Superior temporal gyrus (tissue), 1 donor: Measurements from ENCODE around the gene SREK1IP1.
A peak's percentile ranks its signal among the peaks of the same experiment; 100 is the strongest.

Source experiments
- DNase-seq: peaks from one replicate; pipeline ENCODE4 v3.0.0-alpha.2; 2016; ENCODE audit errors: extremely low spot score

SREK1IP1 gene

DNA sequence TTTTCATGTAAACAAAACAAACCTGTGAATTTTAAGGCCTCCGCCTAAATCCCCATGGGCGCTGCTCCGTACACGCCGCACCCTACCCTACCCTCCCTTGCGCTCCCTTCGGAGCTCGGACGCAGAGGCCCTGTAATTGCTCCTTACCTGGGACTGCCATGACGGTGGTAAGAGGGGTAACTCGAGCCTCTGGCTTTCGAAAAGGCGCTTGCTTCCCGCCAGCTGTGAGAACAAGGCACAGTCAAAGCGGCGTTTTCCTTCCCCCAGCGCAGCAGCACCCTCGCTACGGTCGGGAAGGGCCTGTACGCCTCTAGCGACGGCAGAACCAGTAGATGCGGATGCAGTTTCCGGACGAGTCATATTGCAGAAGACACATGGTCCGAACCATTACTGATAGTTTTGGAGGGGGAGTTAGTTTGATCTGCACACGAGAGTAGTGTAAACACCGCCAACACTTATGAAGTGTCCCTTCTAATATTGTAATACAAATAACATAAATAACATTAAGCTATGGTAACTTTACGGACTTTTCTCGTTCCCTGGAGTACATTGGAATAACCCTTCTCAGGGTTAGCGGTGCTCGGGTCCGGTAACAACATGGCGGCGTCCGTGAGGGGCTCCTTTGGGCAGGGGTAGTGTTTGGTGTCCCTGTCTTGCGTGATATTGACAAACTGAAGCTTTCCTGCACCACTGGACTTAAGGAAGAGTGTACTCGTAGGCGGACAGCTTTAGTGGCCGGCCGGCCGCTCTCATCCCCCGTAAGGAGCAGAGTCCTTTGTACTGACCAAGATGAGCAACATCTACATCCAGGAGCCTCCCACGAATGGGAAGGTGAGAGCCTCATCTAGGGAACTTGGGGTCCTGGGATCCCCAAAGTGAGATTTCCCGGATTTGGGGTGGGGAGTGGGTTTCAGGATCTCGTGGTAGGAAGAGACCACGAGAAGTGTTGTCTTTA, at the start of gene SREK1IP1, which contains the start of gene CWC27:
Gene SREK1IP1, minus strand, starts transcription at position 334 of the 955 bp plus-strand sequence. Its CDS starts 174 bp downstream, at position 160.
Gene CWC27, plus strand, starts transcription at position 573 of the 955 bp plus-strand sequence. Its CDS starts 217 bp downstream, at position 790.
- peak; percentile 97 for DNase-seq

DNA sequence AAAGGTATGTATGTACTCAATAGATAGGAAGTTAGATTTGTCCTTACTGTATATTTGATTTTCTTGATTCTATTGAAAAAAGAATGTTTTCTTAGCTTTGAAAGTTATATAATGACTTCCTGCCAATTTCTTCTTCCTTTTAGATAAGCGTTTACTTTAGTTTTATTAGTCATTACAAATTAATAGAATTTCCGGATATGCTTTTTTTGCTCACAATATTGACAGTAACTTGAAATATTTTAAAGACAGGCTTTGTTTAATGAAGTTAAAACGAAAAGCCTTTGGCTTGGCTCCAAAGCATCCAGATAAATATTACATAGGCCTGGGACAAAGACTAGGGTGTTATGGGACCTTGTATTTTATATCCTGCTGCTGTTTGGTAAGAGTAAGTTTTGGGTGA, 49.8 kb upstream of the SREK1IP1 start:
- no peak for DNase-seq

DNA sequence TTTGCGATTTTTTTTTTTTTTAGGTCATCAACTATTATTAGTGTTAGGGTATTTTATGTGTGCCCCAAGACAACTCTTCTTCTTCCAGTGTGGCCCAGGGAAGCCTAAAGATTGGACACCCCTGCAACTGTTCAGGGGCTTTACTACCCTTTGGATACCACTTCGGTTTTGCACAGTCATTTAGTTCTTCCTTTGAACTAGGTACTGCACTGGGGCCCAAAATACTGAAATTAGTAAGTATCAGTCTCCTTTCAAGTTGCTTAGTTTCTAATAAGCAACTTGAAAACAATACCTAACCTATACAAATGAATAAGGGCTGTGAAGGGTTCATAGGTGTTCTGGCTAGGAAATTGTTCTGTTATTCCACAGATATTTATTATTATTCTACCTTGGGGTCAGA, 45.6 kb upstream of the SREK1IP1 start:
- no peak for DNase-seq

DNA sequence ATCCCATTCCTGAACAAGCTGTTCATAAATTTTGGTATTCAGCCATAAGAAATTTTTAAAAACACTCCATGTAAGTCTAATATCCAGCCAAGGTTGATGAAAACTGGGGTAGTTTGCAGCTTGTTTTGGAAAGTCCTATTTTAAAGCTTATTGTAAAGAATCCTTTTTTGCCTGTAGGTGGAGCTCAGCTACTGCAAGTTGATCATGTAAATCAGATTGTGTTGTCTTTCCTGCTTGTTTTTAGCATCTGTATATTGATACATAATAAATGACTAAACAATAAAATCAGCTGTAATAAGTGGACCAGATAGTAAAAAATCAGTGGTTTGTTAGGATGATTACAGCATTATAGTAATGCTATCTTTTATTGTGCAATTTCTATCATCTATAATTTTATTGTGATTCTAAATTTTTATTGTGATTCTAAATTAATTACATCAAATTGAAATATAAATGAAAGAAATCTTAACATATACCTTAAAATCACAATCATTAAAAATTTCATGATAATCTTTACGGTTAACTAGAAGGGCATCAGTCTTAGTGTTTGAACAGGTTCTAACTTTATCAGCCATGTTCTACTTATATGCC, 42.7 kb upstream of the SREK1IP1 start:
- peak; percentile 82 for DNase-seq

DNA sequence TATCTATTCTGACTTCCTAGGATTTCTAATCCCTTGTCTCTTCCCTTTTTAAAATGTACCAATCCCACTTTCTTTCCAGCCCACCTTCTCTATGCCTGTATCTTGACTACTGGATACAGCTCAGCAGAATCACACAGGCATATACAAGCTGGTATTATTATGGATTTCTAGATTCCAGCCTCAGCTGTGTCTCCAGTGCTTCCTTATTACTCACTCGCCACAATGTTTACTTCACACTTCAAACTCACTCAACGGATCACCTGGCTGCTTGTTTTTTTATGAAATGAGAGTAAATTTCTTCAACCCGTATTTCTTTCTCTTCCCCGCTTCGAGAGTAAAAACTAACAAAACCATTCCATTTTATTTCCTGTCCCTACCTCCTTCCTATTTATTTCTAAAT, 39.0 kb upstream of the SREK1IP1 start:
- DNase-seq, result no peak

DNA sequence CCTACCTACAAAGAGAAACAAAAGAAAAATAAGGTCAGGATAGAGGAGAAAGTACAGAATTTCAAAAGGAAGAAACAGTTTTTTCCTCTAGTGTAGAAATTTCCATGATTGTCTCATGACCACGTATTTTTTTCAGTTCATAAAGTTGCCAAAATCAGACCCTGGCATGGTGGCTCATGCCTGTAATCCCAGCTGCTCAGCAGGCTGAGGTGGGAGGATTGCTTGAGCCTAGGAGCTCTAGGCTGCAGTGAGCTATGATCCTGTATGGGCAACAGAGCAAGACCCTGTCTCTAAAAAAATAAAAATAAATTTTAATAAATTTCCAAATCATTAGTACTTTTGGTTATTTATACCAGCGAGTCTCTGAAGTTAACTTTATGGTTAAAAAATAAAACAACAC, 38.0 kb upstream of the SREK1IP1 start:
- no peak for DNase-seq

DNA sequence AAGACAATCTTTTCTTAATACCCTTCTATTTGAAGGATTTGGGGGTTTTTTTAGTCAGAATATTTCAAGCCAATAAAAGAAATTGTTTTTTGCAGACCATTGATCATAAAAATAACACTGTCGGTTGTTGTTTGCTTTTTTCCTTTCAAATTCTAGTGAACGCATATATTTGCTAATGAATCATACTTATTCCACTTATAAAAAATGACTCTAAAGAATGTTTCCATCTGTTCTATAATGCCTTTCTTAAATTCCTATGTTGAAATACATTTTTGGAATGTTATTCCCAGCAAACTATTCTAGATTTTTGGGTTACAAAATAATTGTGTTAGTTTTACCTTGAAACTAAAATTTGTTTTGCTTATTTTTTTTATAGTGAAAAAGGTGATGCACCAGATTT, 32.4 kb upstream of the SREK1IP1 start:
- DNase-seq, result no peak

DNA sequence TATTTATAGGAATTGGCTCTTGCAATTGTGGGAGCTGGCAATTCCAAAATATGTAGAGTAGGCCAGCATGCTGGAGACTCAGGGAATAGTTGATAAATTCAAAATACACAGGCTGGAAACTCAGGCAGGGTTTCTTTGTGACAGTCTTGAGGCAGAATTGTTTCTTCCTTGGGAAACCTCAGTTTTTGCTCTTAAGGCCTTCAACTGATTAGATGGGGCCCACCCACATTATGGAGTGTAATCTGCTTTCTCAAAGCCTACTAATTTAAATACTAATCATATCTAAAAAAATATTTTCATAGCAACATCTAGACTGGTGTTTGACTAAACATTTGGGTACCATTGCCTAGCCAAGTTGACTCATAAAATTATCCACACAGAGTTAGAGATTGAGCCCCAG, 27.8 kb upstream of the SREK1IP1 start:
- DNase-seq, result no peak

DNA sequence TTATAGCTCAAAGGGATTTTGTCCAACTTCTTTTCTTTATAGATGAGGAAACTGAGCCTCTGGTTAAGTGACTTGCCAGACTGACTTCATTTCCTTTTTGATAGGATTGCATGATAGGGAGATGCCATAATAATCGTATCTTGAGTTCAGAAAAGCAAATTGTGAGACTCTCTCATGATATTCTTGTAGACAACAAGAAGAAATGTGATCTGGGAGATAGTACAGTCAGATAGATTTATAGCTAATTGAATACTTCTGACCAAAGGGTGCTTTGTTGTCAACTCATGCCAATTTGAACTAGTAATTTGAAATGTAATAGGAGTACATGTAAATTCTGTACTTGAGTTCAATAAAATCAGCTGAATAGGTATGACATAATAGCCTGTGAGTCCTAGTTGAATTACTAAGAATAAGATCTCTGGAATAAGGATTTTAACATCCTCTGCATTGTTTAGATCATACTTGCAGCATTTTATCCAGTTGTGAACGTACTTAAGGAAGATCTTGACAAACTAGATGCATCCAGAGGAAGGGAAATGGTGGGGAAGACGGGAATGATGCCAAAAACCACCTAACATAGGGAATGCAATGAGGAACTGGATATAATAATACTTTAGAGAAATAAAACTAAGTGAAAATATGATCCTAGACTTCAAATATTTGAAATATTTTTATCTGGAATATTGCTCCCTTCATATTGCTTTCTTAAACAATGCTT, 25.7 kb upstream of the SREK1IP1 start:
- DNase-seq, result no peak

DNA sequence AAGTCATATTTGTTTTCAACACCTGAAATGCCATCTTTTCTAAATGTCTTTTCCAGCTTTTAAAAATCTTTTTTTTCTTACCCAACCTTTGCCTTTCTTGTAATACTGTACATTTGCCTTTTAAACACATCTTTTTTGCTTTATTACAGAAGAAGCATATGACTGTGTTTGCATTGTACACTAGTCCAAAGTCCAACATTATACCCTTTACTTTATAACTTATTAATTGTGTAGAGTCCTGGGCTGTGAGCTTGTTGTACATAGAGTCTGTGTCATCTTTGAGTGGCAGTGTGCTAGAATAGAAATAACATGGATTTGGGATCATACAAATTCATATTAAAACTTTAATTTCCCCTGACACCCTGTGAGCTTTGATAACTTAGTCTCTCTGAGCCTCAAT, 24.0 kb upstream of the SREK1IP1 start:
- DNase-seq, result no peak

DNA sequence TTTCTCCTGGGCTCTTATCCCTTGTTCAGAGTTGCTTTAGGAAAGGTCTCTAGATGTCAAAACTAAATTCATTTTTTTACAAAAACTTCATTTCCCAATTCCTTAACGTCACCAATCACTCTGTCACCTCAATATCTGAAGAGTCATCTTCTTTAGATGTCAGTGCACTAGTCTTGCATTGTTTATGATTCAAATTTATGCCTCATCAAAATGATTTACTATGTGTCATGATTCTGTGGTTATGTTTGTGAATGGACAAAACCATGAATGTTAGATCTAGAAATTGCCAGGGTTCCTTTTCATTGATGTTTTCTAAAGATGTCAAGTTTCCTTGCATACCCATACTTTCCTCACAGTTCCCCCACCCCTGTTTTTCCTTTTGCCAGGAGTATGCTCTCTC, 21.7 kb upstream of the SREK1IP1 start:
- no peak for DNase-seq

DNA sequence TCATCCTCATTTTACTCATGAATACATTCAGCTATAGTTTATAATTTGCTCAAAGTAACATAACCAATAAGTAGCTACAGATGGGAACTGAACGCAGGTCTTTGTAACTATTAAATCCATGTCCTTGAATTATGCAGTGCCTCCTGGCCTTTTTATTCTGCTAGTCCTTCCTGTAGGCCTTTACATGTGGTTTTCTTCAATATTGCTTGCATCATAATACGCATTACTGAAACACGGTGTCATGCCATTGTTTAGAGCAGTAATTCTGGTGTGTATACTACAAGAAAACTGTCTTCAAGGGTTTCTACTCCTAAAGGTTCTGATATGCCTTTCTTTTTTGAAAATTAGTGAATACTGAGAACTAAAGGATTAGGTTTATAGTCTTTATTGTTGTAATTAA, 21.0 kb upstream of the SREK1IP1 start:
- no peak for DNase-seq

DNA sequence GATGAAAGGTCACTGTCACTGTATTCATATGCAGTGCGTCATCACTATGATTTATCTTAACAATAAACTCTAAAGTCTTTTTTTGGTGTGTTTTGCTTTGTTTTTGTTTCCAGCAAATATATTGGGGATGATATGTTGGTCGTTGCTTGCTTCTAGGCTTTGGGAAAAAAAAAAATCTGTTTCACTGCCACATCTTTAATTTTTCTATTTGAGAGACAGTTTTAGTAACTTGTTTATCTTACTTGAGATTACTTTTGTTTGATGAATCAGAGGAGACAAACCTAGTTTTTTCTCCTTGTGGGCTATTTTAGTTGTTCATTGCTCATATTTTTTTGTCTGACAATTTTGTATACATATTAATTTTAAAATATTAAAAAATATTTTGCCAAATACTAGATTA, 19.7 kb upstream of the SREK1IP1 start:
- DNase-seq, result no peak

DNA sequence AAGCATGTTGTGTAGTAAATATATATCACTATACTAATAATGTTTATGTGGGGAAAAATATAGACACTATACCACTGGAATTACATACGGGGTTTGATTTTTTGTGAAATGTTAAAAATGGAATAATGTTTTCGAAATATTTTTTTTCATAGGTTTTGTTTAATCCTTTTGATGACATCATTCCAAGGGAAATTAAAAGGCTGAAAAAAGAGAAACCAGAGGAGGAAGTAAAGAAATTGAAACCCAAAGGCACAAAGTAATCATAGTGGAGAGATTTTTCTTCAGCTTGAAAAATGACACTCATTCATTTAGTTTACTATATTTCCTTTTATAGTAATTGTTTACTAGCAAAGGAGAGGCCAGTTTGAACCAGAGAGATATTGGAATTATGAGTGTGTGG, 17.9 kb upstream of the SREK1IP1 start:
- DNase-seq, result no peak

DNA sequence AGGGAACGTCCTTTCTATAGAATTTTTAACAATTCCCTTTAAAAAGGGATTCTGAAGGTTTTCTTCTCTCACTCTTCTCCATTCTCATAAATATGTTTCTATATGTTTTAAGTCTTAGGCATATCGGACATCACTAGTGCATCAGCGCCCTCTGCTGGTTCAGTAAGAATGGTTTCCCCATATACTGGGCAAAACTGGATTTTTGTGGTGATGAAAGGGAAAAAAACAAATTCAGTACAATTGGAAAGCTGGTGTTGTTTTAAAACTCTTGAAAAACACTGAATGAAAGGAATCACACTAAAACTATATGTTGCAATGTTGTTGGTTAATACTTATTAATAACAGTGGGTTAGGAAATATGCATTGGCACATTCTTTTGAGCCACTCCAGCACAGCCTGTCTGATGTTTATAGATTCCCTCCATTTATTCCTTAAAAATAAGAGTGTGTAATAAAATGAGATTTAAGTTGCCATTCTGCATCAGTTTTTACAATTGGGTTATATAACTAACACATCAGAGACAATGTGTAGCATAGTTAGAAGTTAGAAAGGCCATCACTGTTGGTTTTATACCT, 16.0 kb upstream of the SREK1IP1 start:
- DNase-seq, result peak; percentile 93

DNA sequence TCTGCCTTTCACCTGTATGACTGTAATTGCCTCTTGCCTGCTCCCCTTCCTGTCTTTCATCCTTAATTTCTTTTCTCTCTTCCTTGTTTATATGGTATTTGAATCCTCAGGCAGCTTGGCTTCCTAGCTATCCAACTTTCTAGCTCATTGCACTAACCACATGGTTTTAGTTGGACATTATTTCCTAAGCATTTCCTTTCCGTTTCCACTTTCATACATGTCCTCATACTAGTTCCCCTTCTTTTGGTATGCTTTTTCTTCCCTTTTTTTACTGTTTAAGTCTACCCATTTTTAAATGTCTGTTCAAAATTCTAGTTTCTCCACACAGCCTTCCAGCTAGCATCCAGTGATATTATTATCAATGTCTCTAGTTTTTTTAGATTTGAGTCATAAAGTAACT, 6.8 kb upstream of the SREK1IP1 start:
- DNase-seq, result no peak

DNA sequence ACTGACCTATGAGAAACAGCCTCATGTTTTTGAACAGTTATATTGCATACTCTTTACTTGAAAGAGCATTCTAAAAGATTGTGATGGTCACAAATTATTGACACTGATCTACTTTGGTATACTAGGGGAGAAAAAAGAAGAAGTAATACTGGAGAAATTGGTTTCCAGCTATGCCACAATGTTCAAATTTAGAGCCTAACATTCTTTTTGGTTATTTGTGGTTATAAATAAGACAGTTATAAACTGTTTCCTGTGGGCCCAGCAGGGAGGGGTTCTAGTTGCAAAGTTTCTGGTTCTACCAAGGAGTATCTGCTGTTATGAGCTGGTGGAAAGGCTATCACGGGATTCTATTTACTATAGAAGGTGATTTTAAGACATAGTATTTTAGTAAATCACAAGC, 5.0 kb upstream of the SREK1IP1 start:
- no peak for DNase-seq

DNA sequence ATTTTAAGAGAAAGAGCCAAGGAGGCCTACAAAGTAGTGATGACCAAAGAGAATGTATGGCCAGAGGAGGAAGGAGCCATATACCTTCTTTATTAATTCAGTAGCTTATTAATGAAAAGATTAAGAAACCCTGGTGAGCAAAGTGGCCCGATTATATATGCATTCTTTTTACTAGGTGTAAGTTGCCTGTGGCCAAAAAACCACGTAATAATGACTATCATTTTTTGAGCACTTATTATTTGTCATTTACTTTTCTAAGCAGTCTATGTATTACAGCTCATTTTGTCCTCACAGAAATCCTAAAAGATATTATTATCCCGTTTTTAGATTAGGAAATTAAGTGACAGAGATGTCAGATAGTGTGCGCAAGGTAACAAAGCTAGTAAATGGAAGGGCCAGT, 3.2 kb upstream of the SREK1IP1 start:
- no peak for DNase-seq

DNA sequence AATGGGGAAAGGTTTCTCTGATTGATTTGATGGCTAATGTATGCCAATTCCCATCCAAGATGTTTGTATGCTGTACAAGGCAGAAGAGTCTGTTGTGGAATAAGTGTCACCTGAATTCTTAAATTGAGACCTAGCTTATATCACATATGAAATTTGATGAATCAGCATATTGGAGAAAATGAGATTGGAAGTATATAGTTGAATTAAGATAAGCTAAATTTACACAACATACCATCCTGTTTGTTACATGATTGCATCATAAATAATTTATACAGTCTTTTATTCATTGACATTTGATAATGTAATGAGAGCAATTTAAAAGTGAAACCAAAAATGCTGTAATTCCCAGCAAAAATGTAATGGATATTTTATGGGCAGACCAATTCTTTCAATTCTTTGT, 1.4 kb upstream of the SREK1IP1 start:
- no peak for DNase-seq

DNA sequence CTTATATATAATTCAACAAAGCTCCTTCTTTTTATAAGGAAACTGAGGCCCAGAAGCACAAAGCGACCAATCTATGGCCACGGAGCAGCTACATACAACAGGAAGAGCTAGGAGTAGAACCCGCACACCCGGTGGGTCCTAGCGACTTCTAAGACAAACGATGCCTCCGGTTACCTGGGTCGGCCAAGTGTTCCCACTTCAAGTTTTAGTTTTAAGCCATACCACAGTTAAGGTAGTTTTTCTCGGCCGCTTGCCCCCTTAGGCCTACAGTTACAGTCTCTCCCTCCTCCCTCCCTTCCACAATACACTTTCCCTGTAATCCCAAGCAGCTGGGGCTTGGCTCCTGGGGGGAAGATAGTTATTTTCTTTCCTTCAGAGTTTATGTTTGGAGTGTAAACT, 533 bp downstream of the SREK1IP1 start:
- DNase-seq, result no peak

DNA sequence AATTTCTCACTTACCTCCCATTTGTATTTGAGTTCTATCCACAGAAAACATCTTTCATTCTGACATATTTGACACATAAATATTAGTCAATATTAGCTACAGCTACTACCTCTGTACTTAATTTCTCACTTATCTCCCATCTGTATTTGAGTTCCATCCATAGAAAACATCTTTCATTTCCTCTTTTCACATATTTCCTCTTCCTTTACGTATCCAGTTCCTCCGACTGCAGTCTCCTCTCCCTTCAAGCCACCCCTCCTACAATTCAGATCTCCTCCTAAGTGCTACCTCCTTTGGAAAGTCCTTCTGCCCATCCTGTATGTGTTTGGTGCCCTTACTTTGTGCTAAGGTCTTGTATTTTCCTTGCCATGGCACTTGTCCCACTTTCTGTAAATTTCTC, 1.6 kb downstream of the SREK1IP1 start:
- no peak for DNase-seq
